GM10847 (cell line): ENCODE measurements around the gene PDZD2.

Source experiments
- POLR2A ChIP-seq: IDR thresholded peaks from 2 replicates; pipeline ENCODE4 v1.6.1; 2011; ENCODE audit not compliant: insufficient read length; ENCODE audit errors: extremely low read depth

The PDZD2 gene

DNA sequence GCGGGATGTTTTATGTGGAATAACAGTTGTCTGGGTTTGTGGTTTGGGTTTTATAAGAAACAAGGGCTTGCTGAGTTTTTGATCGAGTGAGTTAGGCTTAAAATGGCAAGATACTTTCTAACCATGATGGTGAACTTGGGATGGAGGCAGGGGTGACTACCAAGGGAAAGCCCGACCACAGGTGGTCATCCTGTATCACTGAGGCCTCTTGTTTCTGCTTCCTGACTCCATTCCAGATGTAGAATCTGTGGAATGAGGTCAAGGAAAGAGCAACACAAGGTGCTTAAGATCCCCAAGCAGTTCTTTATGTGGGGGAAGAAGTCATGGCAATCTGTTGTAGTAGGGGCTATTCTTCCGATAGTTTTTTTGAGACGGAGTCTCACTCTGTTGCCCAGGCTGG, 412.9 kb downstream of the PDZD2 start:
- no peak for TF ChIP-seq POLR2A

- no peak for TF ChIP-seq POLR2A
Observed at GRCh38 chr5:32055891-32056866, 417.2 kb downstream of the PDZD2 start.

DNA sequence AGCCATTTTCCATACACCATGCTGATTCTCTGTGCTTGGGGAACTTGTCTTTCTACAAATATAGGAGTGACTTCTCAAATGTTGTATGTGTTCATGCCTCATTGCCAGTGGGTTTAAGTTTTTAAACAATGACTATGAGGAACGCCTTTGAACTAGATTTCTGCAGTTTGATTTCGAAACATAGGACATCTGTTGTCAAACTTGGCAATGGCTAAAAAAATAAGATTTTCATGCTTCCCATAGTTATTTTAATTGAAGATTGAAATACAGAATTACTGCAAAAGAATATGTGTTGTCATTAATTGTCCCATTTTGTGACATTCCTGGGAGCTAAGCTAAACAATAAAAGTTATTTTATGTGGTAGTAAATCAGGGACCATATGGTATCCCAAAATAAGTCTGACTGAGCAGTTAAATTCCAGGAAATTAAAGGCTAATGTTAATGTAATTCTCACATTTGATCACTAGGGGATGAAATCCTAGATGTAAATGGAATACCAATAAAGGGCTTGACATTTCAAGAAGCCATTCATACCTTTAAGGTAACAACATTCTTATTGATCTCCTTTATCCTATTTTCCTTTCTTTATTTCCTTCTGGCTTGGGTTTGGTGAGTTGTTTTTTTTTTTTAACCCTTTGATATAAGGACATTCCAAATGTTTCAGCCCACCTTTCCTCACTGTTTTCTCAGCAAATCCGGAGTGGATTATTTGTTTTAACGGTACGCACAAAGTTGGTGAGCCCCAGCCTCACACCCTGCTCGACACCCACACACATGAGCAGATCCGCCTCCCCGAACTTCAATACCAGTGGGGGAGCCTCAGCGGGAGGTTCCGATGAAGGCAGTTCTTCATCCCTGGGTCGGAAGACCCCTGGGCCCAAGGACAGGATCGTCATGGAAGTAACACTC, 418.5 kb downstream of the PDZD2 start:
- no peak for TF ChIP-seq POLR2A

DNA sequence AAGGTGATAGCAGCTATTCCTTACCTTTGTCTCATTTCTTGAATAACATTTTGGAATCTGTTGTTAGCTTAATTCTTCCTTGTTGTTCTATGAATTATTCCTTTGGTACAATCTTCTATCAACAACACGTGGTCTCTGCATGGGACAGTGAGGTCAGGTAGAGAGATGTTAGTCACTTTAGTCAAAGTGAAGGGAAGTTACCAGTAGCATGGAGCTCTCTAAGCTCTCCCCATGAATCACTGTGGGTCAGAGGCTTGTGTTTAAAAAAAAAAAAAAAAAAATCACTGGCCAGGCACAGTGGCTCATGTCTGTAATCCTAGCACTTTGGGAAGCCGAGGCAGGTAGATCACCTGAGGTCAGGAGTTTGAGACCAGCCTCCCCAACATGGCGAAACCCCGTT, 419.2 kb downstream of the PDZD2 start:
- no peak for TF ChIP-seq POLR2A

GRCh38 chr5:32058997-32059396, 420.1 kb downstream of the PDZD2 start:
- no peak for TF ChIP-seq POLR2A

- TF ChIP-seq POLR2A: no peak
Observed at GRCh38 chr5:32059761-32060530, 421.0 kb downstream of the PDZD2 start.

- TF ChIP-seq POLR2A: no peak
Observed at GRCh38 chr5:32061236-32061635, 422.3 kb downstream of the PDZD2 start.

GRCh38 chr5:32066448-32066847, 427.5 kb downstream of the PDZD2 start:
- no peak for TF ChIP-seq POLR2A

DNA sequence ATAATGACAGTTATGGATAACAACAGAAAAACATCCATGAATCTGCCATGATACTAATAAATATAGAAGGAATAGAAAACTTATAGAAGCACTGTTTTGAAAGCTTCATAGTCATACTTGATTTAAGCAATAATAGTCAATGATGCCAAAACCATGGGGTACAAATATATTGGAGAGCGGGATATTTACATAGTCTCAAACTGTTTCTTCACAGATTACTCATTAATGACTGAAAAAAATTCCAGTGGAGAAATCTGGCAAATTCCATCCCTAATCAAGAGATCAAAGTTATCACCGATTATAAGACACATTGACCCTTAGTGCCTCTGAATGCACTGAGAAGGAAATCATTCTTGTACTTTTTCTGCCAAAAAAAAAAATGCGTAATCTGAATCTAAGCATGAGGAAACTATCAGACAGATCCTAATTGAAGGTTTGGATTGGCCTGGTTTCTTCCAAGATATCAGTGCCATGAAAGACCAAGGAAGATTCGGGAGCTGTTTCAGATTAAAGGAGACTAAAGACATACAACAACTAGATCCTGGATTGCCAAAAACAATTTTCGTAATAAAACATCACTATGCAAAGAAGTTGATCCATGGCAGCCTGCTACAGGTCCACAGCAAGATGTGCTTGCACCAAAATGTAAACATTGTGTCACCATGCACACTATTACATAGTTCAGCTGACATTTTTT, 429.0 kb downstream of the PDZD2 start:
- no peak for TF ChIP-seq POLR2A

DNA sequence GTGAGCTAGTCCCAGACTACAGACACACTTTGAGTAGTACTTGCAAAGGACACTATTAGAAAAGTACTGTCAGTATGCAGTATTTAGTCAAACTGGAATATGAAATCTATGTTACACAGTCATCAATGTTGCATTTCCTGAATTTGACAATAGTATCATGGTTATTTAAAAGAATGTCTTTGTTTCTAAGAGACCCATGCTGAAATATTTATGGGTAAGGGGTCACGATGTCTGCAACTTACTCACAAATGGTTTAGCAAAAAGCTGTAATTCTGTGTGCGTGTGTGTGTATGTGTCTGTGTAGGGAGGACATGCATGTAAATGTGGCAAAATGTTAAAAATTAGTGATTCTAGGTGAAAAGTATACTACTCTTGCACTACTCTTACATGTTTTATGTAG, 429.6 kb downstream of the PDZD2 start:
- no peak for TF ChIP-seq POLR2A

DNA sequence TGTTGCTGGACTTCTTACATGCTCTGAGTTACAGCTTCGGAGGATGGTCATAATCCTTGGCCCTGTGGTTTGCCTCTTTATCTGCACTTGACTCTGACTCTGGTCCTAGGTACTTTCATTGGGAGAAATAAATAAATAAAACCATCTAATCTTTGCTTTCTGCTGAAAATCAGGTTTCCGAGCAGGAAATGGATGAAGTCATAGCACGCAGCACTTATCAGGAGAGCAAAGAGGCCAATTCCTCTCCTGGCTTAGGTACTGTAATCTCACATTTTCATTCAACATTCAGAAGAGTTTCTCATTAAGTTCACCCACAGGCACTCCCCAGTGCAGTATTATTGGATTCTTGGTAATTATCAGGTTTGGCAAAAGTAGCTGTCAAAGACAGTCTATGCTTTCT, 430.5 kb downstream of the PDZD2 start:
- TF ChIP-seq POLR2A: no peak

DNA sequence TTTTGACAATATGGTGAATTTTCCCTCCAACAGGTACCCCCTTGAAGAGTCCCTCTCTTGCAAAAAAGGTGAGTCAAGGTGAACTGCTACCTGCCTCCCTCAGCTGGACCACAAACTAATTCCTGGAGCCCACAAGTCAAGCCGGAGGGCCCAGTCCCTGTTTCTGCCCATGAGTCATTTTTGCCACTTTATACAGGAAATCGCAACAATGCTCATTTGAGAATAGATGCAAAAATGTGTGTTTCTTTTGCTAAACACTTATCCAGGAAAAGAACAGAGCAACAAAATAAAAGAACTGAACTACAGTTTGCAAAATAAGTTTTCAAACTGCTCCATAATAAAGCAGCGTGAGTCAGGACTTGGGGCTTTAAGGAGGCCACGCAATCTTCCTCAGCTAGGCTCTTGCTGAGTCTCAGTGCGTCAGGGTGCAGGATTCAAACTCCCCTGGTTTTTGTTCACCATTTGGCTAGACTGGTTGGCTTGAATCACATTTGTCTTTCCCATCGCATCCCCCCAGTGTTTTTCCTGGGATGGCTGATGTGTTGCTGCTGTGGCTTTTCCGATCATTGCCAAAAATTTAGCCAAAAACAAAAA, 432.5 kb downstream of the PDZD2 start:
- TF ChIP-seq POLR2A: no peak

GRCh38 chr5:32072054-32072453, 433.1 kb downstream of the PDZD2 start:
- no peak for TF ChIP-seq POLR2A

DNA sequence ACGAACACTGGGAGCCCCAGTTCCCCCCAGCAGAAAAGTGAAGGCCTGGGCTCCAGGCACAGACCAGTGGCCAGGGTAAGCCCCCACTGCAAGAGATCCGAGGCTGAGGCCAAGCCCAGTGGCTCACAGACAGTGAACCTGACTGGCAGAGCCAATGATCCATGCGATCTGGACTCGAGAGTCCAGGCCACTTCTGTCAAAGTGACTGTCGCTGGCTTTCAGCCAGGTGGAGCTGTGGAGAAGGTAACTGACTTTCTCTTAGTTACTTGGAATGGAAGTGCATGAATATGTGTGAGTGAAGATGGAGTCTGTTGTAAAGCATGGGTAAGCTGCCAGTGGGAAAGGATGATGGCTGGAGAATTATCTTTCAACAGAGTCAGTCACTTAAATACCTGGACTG, 435.5 kb downstream of the PDZD2 start:
- TF ChIP-seq POLR2A: no peak
